Neuronal stem cell (in vitro differentiated cells): Measurements from ENCODE around the gene TMEM60.

ENCODE experiments used
- DNase-seq: peaks from one replicate; pipeline ENCODE4 v3.0.0-alpha.2; 2013; ENCODE audit warnings: low spot score
- H2AFZ ChIP-seq: one replicate; pipeline ENCODE4 v1.6.1; 2013; ENCODE audit warnings: mild to moderate bottlenecking, low read length, inconsistent platforms
- H2AK5ac ChIP-seq: 2 replicates; pipeline ENCODE4 v1.6.1; 2013; ENCODE audit warnings: low read depth, mild to moderate bottlenecking, inconsistent platforms, low read length, moderate library complexity, mixed read lengths
- H2BK120ac ChIP-seq: 2 replicates; pipeline ENCODE4 v1.6.1; 2013; ENCODE audit warnings: low read depth, mild to moderate bottlenecking, inconsistent platforms, low read length, moderate library complexity, mixed read lengths
- H2BK12ac ChIP-seq: one replicate; pipeline ENCODE4 v1.6.1; 2013; ENCODE audit warnings: low read length, inconsistent platforms
- H2BK15ac ChIP-seq: 2 replicates; pipeline ENCODE4 v1.6.1; 2013; ENCODE audit warnings: mild to moderate bottlenecking, low read length, inconsistent platforms, mixed read lengths
- H2BK5ac ChIP-seq: one replicate; pipeline ENCODE4 v1.6.1; 2013; ENCODE audit warnings: inconsistent platforms, mild to moderate bottlenecking, low read length, moderate library complexity
- H3K14ac ChIP-seq: one replicate; pipeline ENCODE4 v1.6.1; 2013; ENCODE audit warnings: low read length, inconsistent platforms
- H3K18ac ChIP-seq: 2 replicates; pipeline ENCODE4 v1.6.1; 2013; ENCODE audit warnings: low read length, inconsistent platforms
- H3K23ac ChIP-seq: 2 replicates; pipeline ENCODE4 v1.6.1; 2013; ENCODE audit warnings: low read depth, mild to moderate bottlenecking, mixed read lengths, low read length, inconsistent platforms; ENCODE audit not compliant: poor library complexity
- H3K27ac ChIP-seq: replicated peaks from 3 replicates; pipeline ENCODE4 v1.5.1; 2013; ENCODE audit warnings: low read length, inconsistent platforms
- H3K27me3 ChIP-seq, 3 experiments: 2 replicates each; pipeline ENCODE4 v1.6.1; 2013; ENCODE audit warnings: low read length in 3 of 3, mild to moderate bottlenecking in 2 of 3, inconsistent platforms in 1 of 3, low read depth in 1 of 3, mixed read lengths in 1 of 3, moderate library complexity in 1 of 3; ENCODE audit not compliant: control insufficient read depth in 3 of 3, insufficient read depth in 3 of 3
- H3K36me3 ChIP-seq, 2 donors: replicated peaks in 1 of 2; 2 replicates each; pipeline ENCODE4 v1.6.1; 2013; ENCODE audit warnings: low read length in 2 of 2; ENCODE audit not compliant: control insufficient read depth in 2 of 2, insufficient read depth in 2 of 2
- H3K4ac ChIP-seq: 2 replicates; pipeline ENCODE4 v1.6.1; 2013; ENCODE audit warnings: inconsistent platforms, mild to moderate bottlenecking, low read length, moderate library complexity
- H3K4me1 ChIP-seq, 2 donors: 1 replicate in 1 of 2; 2 replicates in 1 of 2; pipeline ENCODE4 v1.6.1; 2013; ENCODE audit warnings: low read length in 2 of 2, low read depth in 1 of 2; ENCODE audit not compliant: control insufficient read depth in 2 of 2, insufficient read depth in 1 of 2
- H3K4me2 ChIP-seq: one replicate; pipeline ENCODE4 v1.6.1; 2013; ENCODE audit warnings: mild to moderate bottlenecking, low read length, inconsistent platforms; ENCODE audit not compliant: insufficient read depth, poor library complexity, severe bottlenecking
- H3K4me3 ChIP-seq, 2 donors: 2 replicates each; pipeline ENCODE4 v1.5.1; 2013; ENCODE audit warnings: low read length in 2 of 2, mild to moderate bottlenecking in 2 of 2, inconsistent platforms in 1 of 2, moderate library complexity in 1 of 2
- H3K79me1 ChIP-seq: one replicate; pipeline ENCODE4 v1.6.1; 2013; ENCODE audit warnings: low read depth, mild to moderate bottlenecking, inconsistent platforms, low read length, moderate library complexity
- H3K9ac ChIP-seq: one replicate; pipeline ENCODE4 v1.6.1; 2013; ENCODE audit warnings: mild to moderate bottlenecking, low read depth, low read length, inconsistent platforms; ENCODE audit not compliant: poor library complexity
- H3K9me3 ChIP-seq, 2 donors: replicated peaks in 1 of 2; 2 replicates each; pipeline versions ENCODE3 to v1.6.1; 2013; ENCODE audit warnings: low read length in 2 of 2, mild to moderate bottlenecking in 2 of 2, inconsistent platforms in 1 of 2, low read depth in 1 of 2, mixed read lengths in 1 of 2, moderate library complexity in 1 of 2; ENCODE audit not compliant: control insufficient read depth in 2 of 2, insufficient read depth in 1 of 2
- H4K8ac ChIP-seq: one replicate; pipeline ENCODE4 v1.6.1; 2013; ENCODE audit warnings: low read depth, mild to moderate bottlenecking, inconsistent platforms, low read length, moderate library complexity
- H4K91ac ChIP-seq: one replicate; pipeline ENCODE4 v1.6.1; 2013; ENCODE audit warnings: low read length, low read depth, mild to moderate bottlenecking, inconsistent platforms; ENCODE audit not compliant: poor library complexity
- WGBS, 2 donors: extraction: QIAGEN DNeasy Blood & Tissue Kit; methylation state at CpG; one replicate each; pipeline ENCODE4 v1.1.7; 2013; ENCODE audit warnings: missing lambda C conversion rate in 2 of 2, mixed read lengths in 1 of 2; ENCODE audit not compliant: insufficient read length in 2 of 2, insufficient replicate concordance in 1 of 2; ENCODE audit errors: extremely low coverage in 2 of 2; 5-methylcytosine and 5-hydroxymethylcytosine counted together

The TMEM60 gene

DNA sequence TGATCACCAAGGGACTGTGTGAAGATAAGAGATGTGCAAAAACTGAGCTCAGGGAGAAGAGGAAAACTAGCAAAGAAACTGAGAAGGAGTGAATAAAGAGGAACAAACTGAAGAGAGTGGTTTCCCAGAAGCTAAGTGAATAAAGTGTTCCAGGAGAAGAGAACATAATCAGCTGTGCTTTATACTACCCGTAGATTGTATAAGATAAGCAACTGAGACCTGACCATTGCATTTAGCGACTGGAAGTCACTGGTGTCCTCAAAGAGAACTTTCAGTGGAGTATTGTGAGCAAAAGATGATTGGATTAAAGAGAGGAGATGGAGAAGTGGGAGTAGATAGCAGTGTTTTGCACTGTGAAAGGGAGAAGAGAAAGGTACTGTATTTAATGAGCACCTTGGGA lies 14.9 kb upstream of the TMEM60 start:
- Histone ChIP-seq H3K4me3 (no peak overlapping the region), H2AFZ (no peak overlapping the region), H3K4me1 (no peaks in the 10 kb centered on the region), H2BK5ac (no peak overlapping the region), H3K4me2 (no peak overlapping the region), H2BK15ac (no peak overlapping the region), H3K9me3 (peaks cover 0 to 17% of the 10 kb centered on the region in 2 donors), H3K27me3 (no peaks in the 10 kb centered on the region), H3K4ac (no peak overlapping the region), H4K8ac (no peak overlapping the region), H3K9ac (no peak overlapping the region), H2BK120ac (no peak overlapping the region), H4K91ac (no peak overlapping the region), H3K18ac (no peak overlapping the region), H3K23ac (no peak overlapping the region), H3K14ac (no peak overlapping the region), H3K79me1 (peaks cover 3% of the 10 kb centered on the region), H3K27ac (no peak overlapping the region), H2AK5ac (no peak overlapping the region), H2BK12ac (no peak overlapping the region), H3K36me3 (peaks cover 0 to 17% of the 10 kb centered on the region in 2 donors)
- no peak for DNase-seq
- WGBS, 2 donors, result no CpG with 5 or more reads among the region's 2 CpGs

DNA sequence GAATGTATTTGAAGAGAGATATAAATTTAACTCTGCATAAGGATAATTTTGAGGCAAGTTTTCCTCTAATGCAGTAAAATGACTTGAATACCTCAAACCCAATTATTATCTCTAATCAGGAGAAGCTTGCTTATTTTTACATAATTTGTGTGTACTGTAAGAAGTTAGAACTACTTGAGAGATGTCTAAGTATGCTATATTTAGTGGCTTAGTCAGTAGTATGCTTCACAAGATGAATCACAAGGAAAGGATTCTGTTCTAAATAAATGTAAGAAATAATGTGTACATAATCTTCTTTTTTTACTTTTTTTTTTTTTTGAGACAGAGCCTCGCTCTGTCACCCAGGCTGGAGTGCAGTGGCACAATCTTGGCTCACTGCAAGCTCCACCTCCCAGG lies 14.1 kb upstream of the TMEM60 start:
- Histone ChIP-seq H3K23ac (no peak overlapping the region), H3K9ac (no peak overlapping the region), H3K27me3 (no peaks in the 10 kb centered on the region), H3K9me3 (peaks cover 0 to 19% of the 10 kb centered on the region in 2 donors), H2AFZ (no peak overlapping the region), H3K14ac (no peak overlapping the region), H3K27ac (no peak overlapping the region), H2BK12ac (no peak overlapping the region), H3K4me3 (no peak overlapping the region), H3K18ac (no peak overlapping the region), H3K4me1 (no peaks in the 10 kb centered on the region), H3K4ac (no peak overlapping the region), H4K91ac (no peak overlapping the region), H4K8ac (no peak overlapping the region), H3K79me1 (peaks cover 3% of the 10 kb centered on the region), H2BK120ac (no peak overlapping the region), H3K4me2 (no peak overlapping the region), H2AK5ac (no peak overlapping the region), H3K36me3 (peaks cover 0 to 14% of the 10 kb centered on the region in 2 donors), H2BK15ac (no peak overlapping the region), H2BK5ac (no peak overlapping the region)
- WGBS, 2 donors, result no CpG with 5 or more reads among the region's 1 CpG
- DNase-seq, result no peak

DNA sequence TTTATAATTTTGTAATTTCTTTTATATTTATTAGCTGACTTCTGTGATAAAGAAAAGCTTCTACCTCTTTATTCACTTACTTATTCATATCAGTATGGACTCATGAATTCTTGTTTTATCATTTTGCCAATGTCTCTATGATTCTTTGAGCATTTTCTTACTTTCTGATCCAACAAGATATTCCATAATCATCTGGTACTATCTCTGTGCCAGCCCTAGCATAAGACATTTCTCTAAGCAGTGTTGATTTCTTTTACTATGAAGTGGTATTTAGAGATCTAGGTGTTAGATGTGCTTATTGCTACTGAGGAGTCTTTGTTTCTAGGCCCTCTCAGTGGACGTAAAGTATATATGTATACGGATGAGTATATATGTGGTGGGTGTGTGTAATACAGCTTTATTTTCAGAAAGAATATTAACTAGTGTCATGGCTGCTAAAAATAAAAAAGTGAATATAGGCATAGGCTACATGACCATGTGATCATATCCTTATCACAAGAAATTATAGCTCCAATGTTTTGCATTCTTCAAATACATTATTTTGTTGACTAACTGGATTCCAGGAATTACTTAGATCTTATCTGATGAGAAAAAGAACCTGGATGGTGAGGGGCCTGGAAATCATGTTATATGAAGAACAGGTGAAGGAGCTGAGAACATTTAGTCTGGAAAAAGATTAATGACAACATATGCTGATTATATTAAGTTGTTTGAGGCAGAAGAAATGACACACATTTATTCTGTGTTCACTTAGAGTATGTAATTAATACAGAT lies 13.5 kb upstream of the TMEM60 start:
- Histone ChIP-seq H3K4me2 (no peak overlapping the region), H3K14ac (no peak overlapping the region), H3K27me3 (no peaks in the 10 kb centered on the region), H3K4ac (no peak overlapping the region), H4K91ac (no peak overlapping the region), H3K9ac (no peak overlapping the region), H3K23ac (no peak overlapping the region), H2AK5ac (no peak overlapping the region), H2BK120ac (no peak overlapping the region), H2BK15ac (no peak overlapping the region), H2BK5ac (no peak overlapping the region), H3K4me1 (no peaks in the 10 kb centered on the region), H3K36me3 (peaks cover 0 to 9% of the 10 kb centered on the region in 2 donors), H4K8ac (no peak overlapping the region), H3K18ac (no peak overlapping the region), H2AFZ (no peak overlapping the region), H3K4me3 (no peak overlapping the region), H3K9me3 (peaks cover 0 to 25% of the 10 kb centered on the region in 2 donors), H3K79me1 (peaks cover 3% of the 10 kb centered on the region), H3K27ac (no peak overlapping the region), H2BK12ac (no peak overlapping the region)
- 100% methylated on average over 1 of the region's 2 CpGs; no CpG with 5 or more reads in 1 of the 2 donors for WGBS, 2 donors
- no peak for DNase-seq

DNA sequence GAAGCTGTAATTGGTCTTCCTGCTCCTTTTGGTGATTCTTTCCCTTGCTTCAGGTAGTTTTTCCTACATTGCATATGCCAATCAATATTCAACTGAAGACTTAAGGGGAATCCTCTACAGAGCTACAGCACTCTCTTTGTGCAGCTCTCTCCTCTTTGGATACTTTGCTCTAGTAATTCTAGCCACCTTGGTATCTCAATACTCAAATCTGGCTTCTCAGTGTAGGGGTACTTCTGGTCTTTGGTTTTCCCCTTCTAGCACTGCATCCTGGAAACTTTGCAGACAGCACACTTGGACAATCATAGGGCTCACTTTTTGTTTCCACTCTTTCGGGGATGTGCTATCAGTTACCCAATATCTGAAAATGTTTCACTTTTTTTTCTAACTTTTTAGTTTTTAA lies 10.3 kb upstream of the TMEM60 start:
- Histone ChIP-seq H2AFZ (no peak overlapping the region), H3K4me1 (no peaks in the 10 kb centered on the region), H3K9me3 (peaks cover 0 to 38% of the 10 kb centered on the region in 2 donors), H2AK5ac (no peak overlapping the region), H2BK5ac (no peak overlapping the region), H3K23ac (no peak overlapping the region), H3K27me3 (no peaks in the 10 kb centered on the region), H3K14ac (no peak overlapping the region), H3K4ac (no peak overlapping the region), H2BK12ac (no peak overlapping the region), H2BK120ac (no peak overlapping the region), H3K36me3 (no peaks in the 10 kb centered on the region), H3K18ac (no peak overlapping the region), H3K9ac (no peak overlapping the region), H3K4me3 (no peak overlapping the region), H4K8ac (no peak overlapping the region), H3K4me2 (no peak overlapping the region), H4K91ac (no peak overlapping the region), H2BK15ac (no peak overlapping the region), H3K79me1 (peaks cover 5% of the 10 kb centered on the region), H3K27ac (no peak overlapping the region)
- no peak for DNase-seq
- no CpG with 5 or more reads among the region's 1 CpG for WGBS, 2 donors
